Measurements from ENCODE around the gene CLSTN2. TPM values are rescaled to one million over a fixed set of nuclear protein-coding genes. Genes with fewer than 3 reads are reported as not detected.

The CLSTN2 gene
- total RNA-seq, 1 experiment from 2014 or later, result 0.68 TPM

DNA sequence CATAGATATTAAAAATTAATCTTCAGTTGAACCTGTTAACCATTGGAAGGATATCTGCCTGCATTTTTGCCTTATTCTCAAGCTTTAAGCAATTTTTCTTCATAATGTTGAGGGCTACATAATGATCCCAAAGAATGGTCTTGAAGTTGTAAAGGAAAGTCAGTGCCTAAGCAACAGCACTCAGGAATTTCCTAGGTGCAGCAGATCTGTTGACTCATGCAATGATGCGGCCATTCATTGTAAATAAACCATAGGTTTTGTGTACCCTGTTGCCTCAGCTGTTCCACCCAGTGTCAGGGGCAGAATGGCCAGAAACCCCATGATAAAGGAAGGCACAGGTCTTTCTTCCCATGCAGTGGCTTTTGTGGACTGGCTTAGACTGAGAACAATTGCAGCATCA is 664.5 kb downstream of the CLSTN2 start:
- H3K27ac Mint-ChIP-seq, result no peak overlapping the region

More for the DNA sequence above, 664.5 kb downstream of the CLSTN2 start:
- H3K4me3 Mint-ChIP-seq, result no peak overlapping the region
- no peak overlapping the region for H2BK12ac ChIP-seq (ENCODE audit: insufficient read length, low read depth, low read length)
- H2AK5ac ChIP-seq (ENCODE audit: insufficient read length, low read length), result no peak overlapping the region
- no peak overlapping the region for H2BK5ac ChIP-seq (ENCODE audit: insufficient read length, low read length)
- H3K27me3 Mint-ChIP-seq (ENCODE audit: low read depth), result no peaks in the 10 kb centered on the region
- H3K4ac ChIP-seq (ENCODE audit: low read depth, low read length), result no peak overlapping the region
- H3K79me1 ChIP-seq (ENCODE audit: insufficient read depth, low read depth, low read length, poor library complexity, severe bottlenecking), result no peaks in the 10 kb centered on the region
- H3K9me3 ChIP-seq (ENCODE audit: control insufficient read depth, low read depth, low read length), result no peaks in the 10 kb centered on the region
- no peak overlapping the region for H3K18ac ChIP-seq (ENCODE audit: insufficient read length, low read depth, low read length)
- no peak overlapping the region for H2BK20ac ChIP-seq (ENCODE audit: low read depth, low read length, poor library complexity, severe bottlenecking)
- no peaks in the 10 kb centered on the region for H3K4me1 Mint-ChIP-seq
- H3K4me1 ChIP-seq (ENCODE audit: insufficient read depth, low read length), result no peaks in the 10 kb centered on the region
- H4K8ac ChIP-seq (replicated peaks; ENCODE audit: insufficient read length, low read depth, low read length), result no peak overlapping the region
- no peak overlapping the region for H3K14ac ChIP-seq (ENCODE audit: insufficient read depth, low read length)
- H3K9me3 Mint-ChIP-seq, result no peaks in the 10 kb centered on the region
- H3K4me2 ChIP-seq (ENCODE audit: insufficient read depth, insufficient read length, low read length), result no peak overlapping the region
- H3K27ac ChIP-seq (ENCODE audit: insufficient read length, low read depth, low read length), result no peak overlapping the region
- no peak overlapping the region for H3K23ac ChIP-seq (ENCODE audit: insufficient read length, low read depth, low read length)
- no peaks in the 10 kb centered on the region for H3K36me3 Mint-ChIP-seq (ENCODE audit: insufficient read depth in 1 of 3, low read depth in 3 of 3)
- DNase-seq, result no peak
- TF ChIP-seq, protein P1, sequence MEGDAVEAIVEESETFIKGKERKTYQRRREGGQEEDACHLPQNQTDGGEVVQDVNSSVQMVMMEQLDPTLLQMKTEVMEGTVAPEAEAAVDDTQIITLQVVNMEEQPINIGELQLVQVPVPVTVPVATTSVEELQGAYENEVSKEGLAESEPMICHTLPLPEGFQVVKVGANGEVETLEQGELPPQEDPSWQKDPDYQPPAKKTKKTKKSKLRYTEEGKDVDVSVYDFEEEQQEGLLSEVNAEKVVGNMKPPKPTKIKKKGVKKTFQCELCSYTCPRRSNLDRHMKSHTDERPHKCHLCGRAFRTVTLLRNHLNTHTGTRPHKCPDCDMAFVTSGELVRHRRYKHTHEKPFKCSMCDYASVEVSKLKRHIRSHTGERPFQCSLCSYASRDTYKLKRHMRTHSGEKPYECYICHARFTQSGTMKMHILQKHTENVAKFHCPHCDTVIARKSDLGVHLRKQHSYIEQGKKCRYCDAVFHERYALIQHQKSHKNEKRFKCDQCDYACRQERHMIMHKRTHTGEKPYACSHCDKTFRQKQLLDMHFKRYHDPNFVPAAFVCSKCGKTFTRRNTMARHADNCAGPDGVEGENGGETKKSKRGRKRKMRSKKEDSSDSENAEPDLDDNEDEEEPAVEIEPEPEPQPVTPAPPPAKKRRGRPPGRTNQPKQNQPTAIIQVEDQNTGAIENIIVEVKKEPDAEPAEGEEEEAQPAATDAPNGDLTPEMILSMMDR (conservative IDR thresholded peaks at IDR 0.05), result no peak
- no peaks in the 10 kb centered on the region for H3K27me3 ChIP-seq (ENCODE audit: insufficient read depth, low read length)
- no peak overlapping the region for H2BK15ac ChIP-seq (ENCODE audit: low read depth, low read length)
- H3T11ph ChIP-seq (ENCODE audit: low read length), result no peak overlapping the region
- no peaks in the 10 kb centered on the region for H3K23me2 ChIP-seq (ENCODE audit: insufficient read length, low read depth, low read length, poor library complexity, severe bottlenecking)
- H3K56ac ChIP-seq (ENCODE audit: insufficient read length, low read depth, low read length), result no peak overlapping the region
- H4K5ac ChIP-seq (ENCODE audit: insufficient read length, low read depth, low read length), result no peak overlapping the region
- no peaks in the 10 kb centered on the region for H4K20me1 ChIP-seq (ENCODE audit: control insufficient read depth, insufficient read depth, insufficient read length)
- H3K9ac ChIP-seq (ENCODE audit: extremely low read depth, insufficient read length, low read length), result no peak overlapping the region
- no peak overlapping the region for H2BK120ac ChIP-seq (ENCODE audit: low read depth, low read length, poor library complexity, severe bottlenecking)
- no peak overlapping the region for H4K91ac ChIP-seq (ENCODE audit: insufficient read length, low read depth, low read length)
- WGBS (ENCODE audit: extremely low coverage, insufficient read length, low lambda C conversion rate), result no CpG with 5 or more reads among the region's 1 CpG
- no peaks in the 10 kb centered on the region for H3K79me2 ChIP-seq (ENCODE audit: insufficient read depth, low read length)
- no peak overlapping the region for H2AFZ ChIP-seq (ENCODE audit: low read length)

Data from H9 (cell line).